Keratinocyte (primary cell): ENCODE data around the gene EFR3B. TPM values are rescaled to one million over a fixed set of nuclear protein-coding genes. Genes with fewer than 3 reads are reported as not detected.

Experiments used
- DNase-seq: peaks from one replicate; pipeline ENCODE4 v3.0.0-alpha.2; 2011; ENCODE audit warnings: low read depth, missing footprints, low spot score
- FAIRE-seq: peaks from 2 replicates; lab custom pipeline; 2011; peaks lifted over from hg19 to GRCh38; lab: Jason Lieb, UNC
- H2AFZ ChIP-seq: 2 replicates; pipeline ENCODE4 v1.6.0; 2012; ENCODE audit warnings: low read length, control low read depth, inconsistent platforms; ENCODE audit not compliant: control insufficient read depth
- H3K27ac ChIP-seq: 2 replicates; pipeline ENCODE4 v1.5.1; 2011; ENCODE audit warnings: low read length; ENCODE audit not compliant: control insufficient read depth, insufficient read depth
- H3K27me3 ChIP-seq: 3 replicates; pipeline ENCODE4 v1.6.0; 2011; ENCODE audit warnings: low read length; ENCODE audit not compliant: control insufficient read depth, insufficient read depth; ENCODE audit errors: extremely low read depth
- H3K36me3 ChIP-seq, 2 experiments: 2 replicates in 1 of 2; 3 replicates in 1 of 2; pipeline ENCODE4 v1.5.1; 2011; ENCODE audit warnings: low read length in 2 of 2, mild to moderate bottlenecking in 1 of 2; ENCODE audit not compliant: control insufficient read depth in 2 of 2, insufficient read depth in 2 of 2; ENCODE audit errors: extremely low read depth in 1 of 2
- H3K4me1 ChIP-seq: 3 replicates; pipeline ENCODE4 v1.5.1; 2011; ENCODE audit warnings: low read length; ENCODE audit not compliant: control insufficient read depth, insufficient read depth; ENCODE audit errors: extremely low read depth
- H3K4me2 ChIP-seq: 3 replicates; pipeline ENCODE4 v1.6.0; 2011; ENCODE audit warnings: low read depth, low read length; ENCODE audit not compliant: control insufficient read depth, insufficient read depth; ENCODE audit errors: extremely low read depth
- H3K4me3 ChIP-seq, 3 experiments: fragments of 200-600 bp in 1 of 3; sonication (generic) in 1 of 3; 2 replicates in 2 of 3; 3 replicates in 1 of 3; pipeline ENCODE4 v1.5.1; 2011 to 2016; ENCODE audit warnings: low read length in 3 of 3, mild to moderate bottlenecking in 3 of 3, control low read depth in 2 of 3, inconsistent platforms in 1 of 3, low read depth in 1 of 3, mixed read lengths in 1 of 3, mixed run types in 1 of 3, moderate library complexity in 1 of 3; ENCODE audit not compliant: control insufficient read depth in 2 of 3, insufficient read depth in 2 of 3; ENCODE audit errors: extremely low read depth in 1 of 3
- H3K79me2 ChIP-seq: 2 replicates; pipeline ENCODE4 v1.6.0; 2012; ENCODE audit warnings: low read length; ENCODE audit not compliant: control insufficient read depth, insufficient read depth
- H3K9ac ChIP-seq: 3 replicates; pipeline ENCODE4 v1.6.0; 2011; ENCODE audit warnings: low read length; ENCODE audit not compliant: control insufficient read depth, insufficient read depth; ENCODE audit errors: extremely low read depth
- H3K9me1 ChIP-seq: 3 replicates; pipeline ENCODE4 v1.6.0; 2011; ENCODE audit warnings: low read length; ENCODE audit not compliant: control insufficient read depth, insufficient read depth; ENCODE audit errors: extremely low read depth
- H3K9me3 ChIP-seq: 2 replicates; pipeline ENCODE4 v1.5.1; 2012; ENCODE audit warnings: low read depth, low read length; ENCODE audit not compliant: control insufficient read depth
- H4K20me1 ChIP-seq: 3 replicates; pipeline ENCODE4 v1.6.0; 2011; ENCODE audit warnings: low read length; ENCODE audit not compliant: control insufficient read depth, insufficient read depth; ENCODE audit errors: extremely low read depth
- EZH2 ChIP-seq: IDR thresholded peaks from one replicate; pipeline ENCODE4 v1.6.1; 2012; ENCODE audit warnings: inconsistent platforms, mild to moderate bottlenecking, low read length, moderate library complexity
- dilution Hi-C: fragments of 300-500 bp; cut with MboI; formaldehyde crosslinking; loops from one replicate; pipeline ENCODE4 v1.7.0; 2020; ENCODE audit warnings: low sequenced_read_pairs; ENCODE audit not compliant: extremely low pct_ligation_motif_present
- polyA plus RNA-seq, 5 experiments: library from polyadenylated mRNA; depleted of rRNA in 3 of 5; stranded (reverse) in 3 of 5; stranded (forward) in 1 of 5; unstranded in 1 of 5; fragments of >200 nt; gene quantifications; 1 replicate in 1 of 5; 2 replicates in 3 of 5; 3 replicates in 1 of 5; pipeline versions ENCODE4 v1.2.1 to v1.2.3, GENCODE V29; 2011 to 2012; ENCODE audit warnings: missing spikeins in 2 of 5, low read depth in 1 of 5, low replicate concordance in 1 of 5
- TF ChIP-seq, protein P1 (sequence below), 3 experiments: IDR thresholded peaks in 1 of 3; conservative IDR thresholded peaks in 1 of 3; optimal IDR thresholded peaks in 1 of 3; 2 replicates in 2 of 3; 3 replicates in 1 of 3; pipeline versions ENCODE3 to v1.5.1; 2011; ENCODE audit warnings: low read length in 3 of 3, mild to moderate bottlenecking in 3 of 3, moderate library complexity in 2 of 3, control low read depth in 1 of 3, inconsistent platforms in 1 of 3; ENCODE audit not compliant: insufficient read depth in 2 of 3; ENCODE audit errors: extremely low read depth in 1 of 3

Gene EFR3B
- polyA plus RNA-seq, 1 donor (not counting 4 experiments of a cell fraction or from before 2014, with no cell fraction given): 0.09 TPM

DNA sequence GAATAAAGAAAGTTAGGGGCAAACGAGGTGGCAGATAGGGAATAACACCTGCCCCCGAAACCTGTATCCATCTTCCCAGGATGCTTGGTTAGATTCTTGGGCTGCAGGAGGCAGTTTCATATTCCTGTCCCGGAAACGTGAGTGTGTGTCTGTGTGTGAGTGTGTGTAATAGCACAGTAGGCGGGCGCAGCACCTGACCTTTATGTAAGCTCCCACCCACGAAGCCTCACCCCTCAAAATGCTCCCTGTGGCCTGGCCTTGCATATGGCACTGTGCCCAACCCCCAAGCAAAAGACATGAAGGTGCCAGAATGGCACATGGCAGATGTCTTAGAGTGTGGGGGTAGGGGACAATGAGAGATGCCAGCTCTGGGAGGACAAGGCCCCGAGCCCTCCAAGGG lies 48.9 kb downstream of the EFR3B start:
- no peak for FAIRE-seq

DNA sequence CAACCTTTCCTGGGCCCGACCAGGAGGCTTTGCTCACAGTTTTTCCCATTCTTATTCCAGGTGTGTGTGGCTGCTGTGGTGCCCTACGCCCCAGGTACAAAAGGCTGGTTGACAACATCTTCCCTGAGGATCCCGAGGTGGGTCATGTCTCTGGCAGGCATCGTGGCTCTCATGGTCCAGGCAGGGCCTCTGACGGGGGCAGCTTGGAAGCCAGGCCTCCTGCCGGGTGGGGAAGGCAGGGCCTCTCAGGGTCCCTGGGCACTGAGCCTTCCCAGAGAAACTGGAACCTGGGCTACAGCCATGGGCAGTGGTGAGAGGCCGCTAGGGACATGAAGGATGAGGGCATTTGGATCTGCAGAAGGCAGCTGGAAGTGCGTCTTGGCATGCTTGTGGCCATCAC lies 49.4 kb downstream of the EFR3B start:
- dilution Hi-C loops: no loop called here
- Histone ChIP-seq H3K9me1 (no peaks in the 10 kb centered on the region), H2AFZ (no peak overlapping the region), H3K4me1 (no peaks in the 10 kb centered on the region), H3K27ac (no peak overlapping the region), H3K79me2 (no peaks in the 10 kb centered on the region), H3K36me3 (no peaks in the 10 kb centered on the region), H3K4me3 (no peak overlapping the region), H3K9me3 (no peaks in the 10 kb centered on the region), H3K27me3 (peaks cover 23% of the 10 kb centered on the region), H3K4me2 (no peak overlapping the region), H4K20me1 (no peaks in the 10 kb centered on the region), H3K9ac (no peak overlapping the region)
- no peak for TF ChIP-seq EZH2
- TF ChIP-seq, protein P1, sequence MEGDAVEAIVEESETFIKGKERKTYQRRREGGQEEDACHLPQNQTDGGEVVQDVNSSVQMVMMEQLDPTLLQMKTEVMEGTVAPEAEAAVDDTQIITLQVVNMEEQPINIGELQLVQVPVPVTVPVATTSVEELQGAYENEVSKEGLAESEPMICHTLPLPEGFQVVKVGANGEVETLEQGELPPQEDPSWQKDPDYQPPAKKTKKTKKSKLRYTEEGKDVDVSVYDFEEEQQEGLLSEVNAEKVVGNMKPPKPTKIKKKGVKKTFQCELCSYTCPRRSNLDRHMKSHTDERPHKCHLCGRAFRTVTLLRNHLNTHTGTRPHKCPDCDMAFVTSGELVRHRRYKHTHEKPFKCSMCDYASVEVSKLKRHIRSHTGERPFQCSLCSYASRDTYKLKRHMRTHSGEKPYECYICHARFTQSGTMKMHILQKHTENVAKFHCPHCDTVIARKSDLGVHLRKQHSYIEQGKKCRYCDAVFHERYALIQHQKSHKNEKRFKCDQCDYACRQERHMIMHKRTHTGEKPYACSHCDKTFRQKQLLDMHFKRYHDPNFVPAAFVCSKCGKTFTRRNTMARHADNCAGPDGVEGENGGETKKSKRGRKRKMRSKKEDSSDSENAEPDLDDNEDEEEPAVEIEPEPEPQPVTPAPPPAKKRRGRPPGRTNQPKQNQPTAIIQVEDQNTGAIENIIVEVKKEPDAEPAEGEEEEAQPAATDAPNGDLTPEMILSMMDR (optimal IDR thresholded peaks at IDR 0.05 in 1 of 3, IDR thresholded peaks at IDR 0.05 in 1 of 3, conservative IDR thresholded peaks at IDR 0.05 in 1 of 3; ENCODE audit: extremely low read depth in 1 of 3, insufficient read depth in 2 of 3, low read length in 3 of 3): no peak
- DNase-seq: no peak
- FAIRE-seq: no peak

More for the DNA sequence above, 48.9 kb downstream of the EFR3B start:
- no peak overlapping the region for H3K4me3 ChIP-seq
- H3K79me2 ChIP-seq: no peaks in the 10 kb centered on the region
- H3K9me3 ChIP-seq: no peaks in the 10 kb centered on the region
- H3K27me3 ChIP-seq: peaks cover 24% of the 10 kb centered on the region
- no peak for DNase-seq
- no peaks in the 10 kb centered on the region for H3K4me1 ChIP-seq
- H2AFZ ChIP-seq: no peak overlapping the region
- no peak for TF ChIP-seq EZH2
- TF ChIP-seq, protein P1 (optimal IDR thresholded peaks at IDR 0.05 in 1 of 3, IDR thresholded peaks at IDR 0.05 in 1 of 3, conservative IDR thresholded peaks at IDR 0.05 in 1 of 3; ENCODE audit: extremely low read depth in 1 of 3, insufficient read depth in 2 of 3, low read length in 3 of 3): no peak
- H3K27ac ChIP-seq: no peak overlapping the region
- no peaks in the 10 kb centered on the region for H3K36me3 ChIP-seq
- no peak overlapping the region for H3K9ac ChIP-seq
- H3K4me2 ChIP-seq: no peak overlapping the region
- no peaks in the 10 kb centered on the region for H3K9me1 ChIP-seq
- dilution Hi-C loops: no loop called here
- H4K20me1 ChIP-seq: no peaks in the 10 kb centered on the region
